GM23338 (cell line): ENCODE data around the gene PSMD13. TPM values are rescaled to one million over a fixed set of nuclear protein-coding genes. Genes with fewer than 3 reads are reported as not detected.

Source experiments
- ATAC-seq: fragments of 200-7000 bp; cut with Tn5 transposase; 3 replicates; pipeline ENCODE4 v1.9.1; 2020
- DNase-seq: peaks from one replicate; pipeline ENCODE4 v3.0.0-alpha.2; 2015; ENCODE audit warnings: low spot score
- H2AFZ ChIP-seq: fragments of 200-600 bp; sonication (generic); 2 replicates; pipeline ENCODE4 v1.8.0; 2016; ENCODE audit warnings: antibody characterized with exemption, mild to moderate bottlenecking, moderate library complexity
- H3F3A ChIP-seq: fragments of 200-600 bp; sonication (generic); replicated peaks from 2 replicates; pipeline ENCODE4 v1.8.0; 2017; ENCODE audit warnings: antibody characterized with exemption, mixed run types, low read depth
- H3K27ac ChIP-seq: fragments of 200-600 bp; sonication (generic); 2 replicates; pipeline ENCODE4 v1.6.1; 2016; ENCODE audit warnings: low read depth
- H3K27me3 ChIP-seq: fragments of 200-600 bp; sonication (generic); 2 replicates; pipeline ENCODE4 v1.8.0; 2016; ENCODE audit warnings: mild to moderate bottlenecking, mixed run types, moderate library complexity; ENCODE audit not compliant: insufficient read depth
- H3K36me3 ChIP-seq: fragments of 200-600 bp; sonication (generic); 2 replicates; pipeline ENCODE4 v1.8.0; 2016; ENCODE audit warnings: mild to moderate bottlenecking; ENCODE audit not compliant: insufficient read depth
- H3K4me1 ChIP-seq: fragments of 200-600 bp; sonication (generic); 2 replicates; pipeline ENCODE4 v1.8.0; 2016; ENCODE audit warnings: mild to moderate bottlenecking, moderate library complexity; ENCODE audit not compliant: insufficient read depth
- H3K4me2 ChIP-seq: fragments of 200-600 bp; sonication (generic); 2 replicates; pipeline ENCODE4 v1.7.1; 2017; ENCODE audit warnings: mixed run types
- H3K4me3 ChIP-seq: fragments of 200-600 bp; sonication (generic); 2 replicates; pipeline ENCODE4 v1.6.1; 2016; ENCODE audit warnings: mixed run types
- H3K79me2 ChIP-seq: fragments of 200-600 bp; sonication (generic); replicated peaks from 2 replicates; pipeline ENCODE4 v1.8.0; 2017; ENCODE audit warnings: mild to moderate bottlenecking; ENCODE audit not compliant: insufficient read depth
- H3K9me2 ChIP-seq: fragments of 200-600 bp; sonication (generic); 2 replicates; pipeline ENCODE4 v1.8.0; 2017; ENCODE audit not compliant: insufficient read depth
- H4K20me1 ChIP-seq: fragments of 200-600 bp; sonication (generic); replicated peaks from 2 replicates; pipeline ENCODE4 v1.8.0; 2017; ENCODE audit warnings: mild to moderate bottlenecking; ENCODE audit not compliant: insufficient read depth
- H3K27ac Mint-ChIP-seq: 2 replicates; pipeline ENCODE4 v1.8.0; 2020; ENCODE audit warnings: inconsistent platforms, mild to moderate bottlenecking, moderate library complexity, mixed read lengths
- H3K27me3 Mint-ChIP-seq: 3 replicates; pipeline ENCODE4 v1.8.0; 2022; ENCODE audit warnings: low read depth, mild to moderate bottlenecking, moderate library complexity, mixed read lengths, inconsistent platforms; ENCODE audit not compliant: insufficient read depth, poor library complexity
- H3K36me3 Mint-ChIP-seq: 3 replicates; pipeline ENCODE4 v1.8.0; 2021; ENCODE audit warnings: low read depth, mild to moderate bottlenecking, inconsistent platforms, moderate library complexity, mixed read lengths
- H3K4me1 Mint-ChIP-seq: 3 replicates; pipeline ENCODE4 v1.8.0; 2020; ENCODE audit warnings: mild to moderate bottlenecking, inconsistent platforms, mixed read lengths
- H3K4me3 Mint-ChIP-seq: 3 replicates; pipeline ENCODE4 v1.8.0; 2021; ENCODE audit warnings: moderate library complexity, mild to moderate bottlenecking, inconsistent platforms, mixed read lengths
- H3K9me3 Mint-ChIP-seq: 3 replicates; pipeline ENCODE4 v1.8.0; 2020; ENCODE audit warnings: moderate library complexity, mild to moderate bottlenecking, inconsistent platforms, mixed read lengths
- EZH2 ChIP-seq: fragments of 200-600 bp; sonication (generic); IDR thresholded peaks from one replicate; pipeline ENCODE4 v1.8.0; 2017; ENCODE audit warnings: antibody characterized with exemption, mild to moderate bottlenecking, low read depth; ENCODE audit not compliant: unreplicated experiment
- NANOG ChIP-seq: IDR thresholded peaks from 2 replicates; pipeline ENCODE4 v1.6.1; 2016; ENCODE audit warnings: antibody characterized with exemption, borderline replicate concordance
- POLR2AphosphoS5 ChIP-seq: IDR thresholded peaks from 2 replicates; pipeline ENCODE4 v1.6.1; 2016; ENCODE audit warnings: antibody characterized with exemption, low read depth
- STAT1 ChIP-seq: IDR thresholded peaks from one replicate; pipeline ENCODE4 v1.6.1; 2016; ENCODE audit warnings: antibody characterized with exemption; ENCODE audit not compliant: unreplicated experiment
- ZNF114 ChIP-seq: fragments of 250-450 bp; sonication (Bioruptor Pico); IDR thresholded peaks from 2 replicates; pipeline ENCODE4 v1.5.0; 2020; ENCODE audit warnings: mild to moderate bottlenecking, moderate library complexity
- ZNF331 ChIP-seq: fragments of 250-450 bp; sonication (Bioruptor Pico); IDR thresholded peaks from 2 replicates; pipeline ENCODE4 v1.5.0; 2020; ENCODE audit warnings: low read depth, mild to moderate bottlenecking, moderate library complexity
- polyA plus RNA-seq: library from polyadenylated mRNA; unstranded; fragments of >200 nt; fragmentation: Nextera tagmentation; extraction: Ambion mirVana; gene quantifications from 2 replicates; pipeline ENCODE4 v1.2.1, GENCODE V29; 2016
- total RNA-seq: library from RNA; depleted of rRNA; stranded (reverse); fragments of >200 nt; shearing (Covaris generic); gene quantifications from 2 replicates; pipeline ENCODE4 v1.2.3, GENCODE V29; 2014
- TF ChIP-seq, protein P1 (sequence below), 2 experiments: fragments of 200-600 bp in 1 of 2; sonication (generic) in 1 of 2; conservative IDR thresholded peaks; 2 replicates each; pipeline versions ENCODE4 v1.5.1 to v1.6.1; 2016 to 2017; ENCODE audit warnings: antibody characterized with exemption in 2 of 2, low read depth in 2 of 2, mild to moderate bottlenecking in 2 of 2, moderate library complexity in 1 of 2
- TF ChIP-seq, protein P2 (sequence below): IDR thresholded peaks from one replicate; pipeline ENCODE4 v1.6.1; 2018; ENCODE audit warnings: antibody characterized with exemption; ENCODE audit not compliant: unreplicated experiment

PSMD13 gene
- total and polyA plus RNA-seq, 2 experiments from 2014 or later = 111 to 114 TPM

DNA sequence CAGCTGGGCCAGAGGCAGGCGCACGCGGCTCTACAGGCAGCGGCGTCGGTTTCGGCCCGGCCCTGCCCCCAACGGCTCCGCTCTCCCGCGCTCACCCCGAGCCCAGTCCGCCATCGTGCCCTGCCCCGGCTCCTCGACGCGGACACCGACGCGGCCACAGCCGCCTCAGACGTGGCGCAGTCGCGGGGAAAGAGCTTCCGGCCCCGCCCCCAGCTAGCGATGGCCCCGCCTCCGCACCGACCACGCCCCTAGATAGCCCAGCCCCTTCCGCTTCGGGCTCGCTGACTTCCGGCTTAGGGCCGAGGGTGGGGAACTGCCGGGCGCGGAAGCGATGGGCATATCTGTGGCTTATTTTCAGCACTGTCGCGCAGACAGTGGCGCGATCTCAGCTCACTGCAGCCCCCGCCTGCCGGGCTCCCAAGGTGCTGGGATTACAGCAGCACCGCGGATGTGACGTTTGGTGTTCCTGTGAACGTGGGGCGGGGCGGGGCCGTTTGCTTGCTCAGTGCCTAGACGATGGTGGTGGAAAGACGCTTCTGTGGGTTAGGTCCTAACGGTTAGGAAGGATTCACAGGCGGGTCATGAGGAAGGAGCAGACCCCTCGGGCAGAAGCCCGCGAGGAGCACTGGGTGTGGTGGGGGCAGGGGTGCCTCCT lies 29.4 kb upstream of the PSMD13 start, which contains the start of the genes BET1L and RIC8A (continued):
- TF ChIP-seq, protein P1, sequence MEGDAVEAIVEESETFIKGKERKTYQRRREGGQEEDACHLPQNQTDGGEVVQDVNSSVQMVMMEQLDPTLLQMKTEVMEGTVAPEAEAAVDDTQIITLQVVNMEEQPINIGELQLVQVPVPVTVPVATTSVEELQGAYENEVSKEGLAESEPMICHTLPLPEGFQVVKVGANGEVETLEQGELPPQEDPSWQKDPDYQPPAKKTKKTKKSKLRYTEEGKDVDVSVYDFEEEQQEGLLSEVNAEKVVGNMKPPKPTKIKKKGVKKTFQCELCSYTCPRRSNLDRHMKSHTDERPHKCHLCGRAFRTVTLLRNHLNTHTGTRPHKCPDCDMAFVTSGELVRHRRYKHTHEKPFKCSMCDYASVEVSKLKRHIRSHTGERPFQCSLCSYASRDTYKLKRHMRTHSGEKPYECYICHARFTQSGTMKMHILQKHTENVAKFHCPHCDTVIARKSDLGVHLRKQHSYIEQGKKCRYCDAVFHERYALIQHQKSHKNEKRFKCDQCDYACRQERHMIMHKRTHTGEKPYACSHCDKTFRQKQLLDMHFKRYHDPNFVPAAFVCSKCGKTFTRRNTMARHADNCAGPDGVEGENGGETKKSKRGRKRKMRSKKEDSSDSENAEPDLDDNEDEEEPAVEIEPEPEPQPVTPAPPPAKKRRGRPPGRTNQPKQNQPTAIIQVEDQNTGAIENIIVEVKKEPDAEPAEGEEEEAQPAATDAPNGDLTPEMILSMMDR (conservative IDR thresholded peaks at IDR 0.05; ENCODE audit: low read depth in 2 of 2) = no peak
- TF ChIP-seq EZH2 = no peak
- no peak for TF ChIP-seq ZNF114 (CRISPR knock-in tag)
- no peak for TF ChIP-seq ZNF331 (CRISPR knock-in tag)

DNA sequence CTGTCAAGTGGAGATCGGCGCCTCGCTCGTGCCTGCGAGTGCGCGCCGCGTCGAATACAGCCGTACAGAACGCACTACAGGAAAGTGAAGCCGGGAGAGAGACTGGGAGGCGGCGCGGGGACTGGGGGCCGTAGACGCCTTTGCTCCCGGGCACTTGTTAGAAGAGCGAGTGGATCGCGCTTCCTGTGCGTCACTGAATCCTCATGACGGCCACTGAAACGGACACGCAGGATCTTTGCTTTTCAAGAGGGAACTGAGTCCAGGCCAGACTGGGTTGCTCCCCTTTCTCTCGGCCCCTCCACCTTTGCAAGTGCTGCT lies 29.0 kb upstream of the PSMD13 start:
- H3K36me3 Mint-ChIP-seq = peaks cover 54% of the 10 kb centered on the region

More for the DNA sequence above, 29.0 kb upstream of the PSMD13 start:
- H3K27ac ChIP-seq = peak overlapping the region; percentile 99
- Mint-ChIP-seq H3K27me3 (peaks cover 16% of the 10 kb centered on the region), H3K4me3 (peak overlapping the region; percentile 99), H3K4me1 (peaks cover 8% of the 10 kb centered on the region; the same call in 2 of the 3 replicates), H3K27ac (peak overlapping the region; percentile 99), H3K9me3 (no peaks in the 10 kb centered on the region)
- 0 out of 2 replicates have a peak overlapping the region, but pooled peaks have one; percentile 56 for H2AFZ ChIP-seq
- H3F3A ChIP-seq = peaks cover 10% of the 10 kb centered on the region
- peaks cover 27% of the 10 kb centered on the region for H3K79me2 ChIP-seq
- ATAC-seq (peak; percentile 15), DNase-seq (no peak)
- no peaks in the 10 kb centered on the region for H3K27me3 ChIP-seq
- H3K4me2 ChIP-seq = peak overlapping the region; percentile 100
- peaks cover 12% of the 10 kb centered on the region; the same call in 1 of the 2 replicates for H3K4me1 ChIP-seq
- peaks cover 4% of the 10 kb centered on the region for H4K20me1 ChIP-seq
- TF ChIP-seq ZNF114 (CRISPR knock-in tag) (no peak), POLR2AphosphoS5 (no peak), STAT1 (no peak), NANOG (no peak), EZH2 (no peak)
- TF ChIP-seq, protein P1 (conservative IDR thresholded peaks at IDR 0.05; ENCODE audit: low read depth in 2 of 2) = no peak
- TF ChIP-seq, protein P2, sequence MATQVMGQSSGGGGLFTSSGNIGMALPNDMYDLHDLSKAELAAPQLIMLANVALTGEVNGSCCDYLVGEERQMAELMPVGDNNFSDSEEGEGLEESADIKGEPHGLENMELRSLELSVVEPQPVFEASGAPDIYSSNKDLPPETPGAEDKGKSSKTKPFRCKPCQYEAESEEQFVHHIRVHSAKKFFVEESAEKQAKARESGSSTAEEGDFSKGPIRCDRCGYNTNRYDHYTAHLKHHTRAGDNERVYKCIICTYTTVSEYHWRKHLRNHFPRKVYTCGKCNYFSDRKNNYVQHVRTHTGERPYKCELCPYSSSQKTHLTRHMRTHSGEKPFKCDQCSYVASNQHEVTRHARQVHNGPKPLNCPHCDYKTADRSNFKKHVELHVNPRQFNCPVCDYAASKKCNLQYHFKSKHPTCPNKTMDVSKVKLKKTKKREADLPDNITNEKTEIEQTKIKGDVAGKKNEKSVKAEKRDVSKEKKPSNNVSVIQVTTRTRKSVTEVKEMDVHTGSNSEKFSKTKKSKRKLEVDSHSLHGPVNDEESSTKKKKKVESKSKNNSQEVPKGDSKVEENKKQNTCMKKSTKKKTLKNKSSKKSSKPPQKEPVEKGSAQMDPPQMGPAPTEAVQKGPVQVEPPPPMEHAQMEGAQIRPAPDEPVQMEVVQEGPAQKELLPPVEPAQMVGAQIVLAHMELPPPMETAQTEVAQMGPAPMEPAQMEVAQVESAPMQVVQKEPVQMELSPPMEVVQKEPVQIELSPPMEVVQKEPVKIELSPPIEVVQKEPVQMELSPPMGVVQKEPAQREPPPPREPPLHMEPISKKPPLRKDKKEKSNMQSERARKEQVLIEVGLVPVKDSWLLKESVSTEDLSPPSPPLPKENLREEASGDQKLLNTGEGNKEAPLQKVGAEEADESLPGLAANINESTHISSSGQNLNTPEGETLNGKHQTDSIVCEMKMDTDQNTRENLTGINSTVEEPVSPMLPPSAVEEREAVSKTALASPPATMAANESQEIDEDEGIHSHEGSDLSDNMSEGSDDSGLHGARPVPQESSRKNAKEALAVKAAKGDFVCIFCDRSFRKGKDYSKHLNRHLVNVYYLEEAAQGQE = no peak
- H3K4me3 ChIP-seq = peak overlapping the region; percentile 96
- H3K36me3 ChIP-seq = peaks cover 5% of the 10 kb centered on the region
- H3K9me2 ChIP-seq = no peaks in the 10 kb centered on the region
